Prostate gland (tissue), 2 donors: Measurements from ENCODE around the gene BTG3.

ENCODE experiments used
- POLR2A ChIP-seq: fragments of 450-650 bp; IDR thresholded peaks from one replicate; pipeline ENCODE4 v1.6.1; 2016; ENCODE audit warnings: antibody characterized with exemption, mild to moderate bottlenecking
- POLR2AphosphoS5 ChIP-seq: sonication (generic); formaldehyde crosslinking; IDR thresholded peaks from one replicate; pipeline ENCODE4 v1.6.1; 2017; ENCODE audit warnings: antibody characterized with exemption
- TF ChIP-seq, protein P1 (sequence below), 4 experiments: fragments of 200-600 bp in 2 of 4; fragments of 450-650 bp in 2 of 4; sonication (generic) in 2 of 4; IDR thresholded peaks; 1 replicate in 3 of 4; 2 replicates in 1 of 4; pipeline ENCODE4 v1.5.1; 2016 to 2019; ENCODE audit warnings: antibody characterized with exemption in 4 of 4, mild to moderate bottlenecking in 2 of 4, moderate library complexity in 2 of 4

GRCh38 chr21:17548262-17548661 is 64.4 kb downstream of the BTG3 start:
- TF ChIP-seq POLR2AphosphoS5: no peak
- TF ChIP-seq, protein P1, sequence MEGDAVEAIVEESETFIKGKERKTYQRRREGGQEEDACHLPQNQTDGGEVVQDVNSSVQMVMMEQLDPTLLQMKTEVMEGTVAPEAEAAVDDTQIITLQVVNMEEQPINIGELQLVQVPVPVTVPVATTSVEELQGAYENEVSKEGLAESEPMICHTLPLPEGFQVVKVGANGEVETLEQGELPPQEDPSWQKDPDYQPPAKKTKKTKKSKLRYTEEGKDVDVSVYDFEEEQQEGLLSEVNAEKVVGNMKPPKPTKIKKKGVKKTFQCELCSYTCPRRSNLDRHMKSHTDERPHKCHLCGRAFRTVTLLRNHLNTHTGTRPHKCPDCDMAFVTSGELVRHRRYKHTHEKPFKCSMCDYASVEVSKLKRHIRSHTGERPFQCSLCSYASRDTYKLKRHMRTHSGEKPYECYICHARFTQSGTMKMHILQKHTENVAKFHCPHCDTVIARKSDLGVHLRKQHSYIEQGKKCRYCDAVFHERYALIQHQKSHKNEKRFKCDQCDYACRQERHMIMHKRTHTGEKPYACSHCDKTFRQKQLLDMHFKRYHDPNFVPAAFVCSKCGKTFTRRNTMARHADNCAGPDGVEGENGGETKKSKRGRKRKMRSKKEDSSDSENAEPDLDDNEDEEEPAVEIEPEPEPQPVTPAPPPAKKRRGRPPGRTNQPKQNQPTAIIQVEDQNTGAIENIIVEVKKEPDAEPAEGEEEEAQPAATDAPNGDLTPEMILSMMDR (IDR thresholded peaks at IDR 0.05): no peak
- TF ChIP-seq POLR2A: no peak
